Stimulated activated CD8-positive, alpha-beta memory T cell treated with anti-CD3 and anti-CD28 coated beads, Interleukin-15, amount 100 ng/mL, for 4 hours (primary cell): ENCODE data around the gene C2CD4D.
"Not testable (repeated sequence)": the region's sequence is repeated elsewhere in the genome, so short reads cannot be mapped to it uniquely, and the experiment has no call there.

Experiments used
- DNase-seq, 2 donors: peaks; one replicate each; pipeline ENCODE4 v3.0.0-alpha.2; 2020; ENCODE audit warnings: low read depth in 2 of 2

Gene C2CD4D

DNA sequence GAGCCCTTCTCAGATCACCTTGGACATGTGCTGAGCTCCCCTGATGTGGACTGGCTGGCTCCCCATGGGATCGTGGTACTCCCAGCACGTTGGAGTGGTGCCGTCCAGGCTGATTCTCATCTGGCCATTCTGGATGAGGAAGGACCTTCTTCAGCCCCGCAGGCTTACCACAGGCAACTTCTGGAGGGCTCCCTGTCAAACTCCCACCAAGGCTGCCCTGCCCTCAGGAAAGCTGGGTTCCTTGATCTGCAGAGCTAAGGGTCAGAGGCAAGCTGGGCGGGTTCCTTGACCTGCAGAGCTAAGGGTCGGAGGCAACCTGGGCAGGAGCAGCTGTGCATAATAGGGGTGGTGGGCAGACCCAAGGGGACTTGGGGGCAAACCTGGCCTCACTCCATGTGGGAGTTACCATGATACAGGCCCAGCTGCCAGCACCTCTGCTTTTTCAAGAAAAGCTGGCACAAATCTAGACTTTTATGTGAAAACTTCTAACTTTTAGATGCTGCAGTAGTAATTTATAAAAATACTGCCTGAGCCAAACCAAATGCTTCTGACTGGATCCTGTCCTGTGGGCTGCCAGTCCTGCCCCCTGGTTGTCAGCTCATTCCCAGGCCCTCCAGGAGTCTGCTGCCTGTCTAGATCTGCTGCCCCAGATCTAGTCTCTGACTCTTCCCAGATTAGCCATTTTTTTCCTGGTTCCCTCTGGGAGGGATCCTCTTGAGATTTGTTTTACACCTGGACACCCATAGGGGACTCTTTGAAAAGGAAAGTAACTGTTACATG lies 19.5 kb upstream of the C2CD4D start:
- no peak for DNase-seq

DNA sequence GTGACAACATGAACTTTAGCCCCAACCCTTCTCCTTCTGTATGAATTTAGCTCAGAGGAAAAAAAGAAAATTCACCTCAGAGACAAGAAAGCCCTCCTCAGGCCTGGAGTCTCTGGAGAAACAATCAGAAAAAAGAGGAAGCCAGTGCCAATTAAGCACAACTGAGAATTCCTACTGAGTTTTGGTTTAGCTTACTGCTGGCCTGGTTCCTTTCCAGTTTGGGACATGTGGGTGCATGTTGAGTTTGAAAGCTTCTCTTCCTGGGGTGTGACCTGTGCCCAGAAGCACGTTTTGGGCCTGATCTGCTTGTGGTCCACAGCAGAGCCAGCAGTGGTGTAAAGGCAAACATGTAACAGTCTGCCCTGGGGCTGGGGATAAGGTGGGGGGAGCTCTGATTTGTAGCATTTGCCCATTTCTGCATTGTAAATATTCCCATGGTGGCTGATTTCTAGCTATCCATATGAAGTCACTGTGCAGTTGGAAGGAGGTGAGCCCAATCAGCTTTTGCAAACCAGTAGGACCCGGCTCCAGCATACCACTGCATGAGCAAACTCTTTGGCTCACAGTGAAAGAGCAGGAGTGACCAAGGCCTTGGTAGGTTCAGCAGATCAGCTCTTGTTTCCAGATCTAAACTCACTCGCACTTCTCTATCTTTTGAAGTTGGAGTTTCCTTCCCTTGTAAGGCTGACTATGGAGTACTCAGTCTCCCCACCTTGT lies 18.6 kb upstream of the C2CD4D start:
- DNase-seq, result no peak

DNA sequence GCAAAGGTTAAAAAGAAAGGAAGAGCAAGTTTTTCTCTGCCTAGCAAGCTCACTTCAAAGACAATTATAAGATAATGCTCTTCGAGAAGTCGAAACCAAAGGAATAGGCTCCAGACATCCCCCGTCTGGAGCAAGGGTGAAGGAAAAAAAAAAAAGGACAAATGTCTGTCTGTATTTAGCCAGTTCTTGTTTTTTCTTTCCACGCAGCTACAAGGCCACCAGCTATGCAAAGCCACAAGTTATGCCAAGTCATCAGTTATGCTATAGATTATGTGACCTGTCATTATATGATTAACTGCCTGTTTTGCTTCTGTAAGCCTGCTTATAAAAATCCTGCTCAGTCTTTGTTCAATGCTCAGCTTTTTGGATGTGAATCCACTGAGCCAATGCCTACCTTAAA lies 16.3 kb upstream of the C2CD4D start:
- DNase-seq, result no peak

DNA sequence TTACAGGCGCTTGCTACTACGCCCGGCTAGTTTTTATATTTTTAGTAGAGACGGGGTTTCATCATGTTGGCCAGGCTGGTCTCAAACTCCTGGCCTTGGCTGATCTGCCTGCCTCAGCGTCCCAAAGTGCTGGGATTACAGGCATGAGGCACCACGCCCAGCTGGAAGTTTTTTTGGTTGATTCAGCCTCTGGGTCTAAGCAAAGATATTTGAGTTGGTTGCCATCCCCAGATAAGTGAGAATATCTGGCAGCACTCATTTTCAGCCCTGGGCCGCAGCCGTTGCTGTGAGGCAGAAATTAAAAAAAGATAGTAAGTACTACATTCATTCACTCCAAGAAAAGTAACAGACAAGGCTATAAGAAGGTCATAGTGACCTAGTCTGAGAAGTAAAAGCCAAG lies 15.9 kb upstream of the C2CD4D start:
- not testable (repeated sequence) for DNase-seq

DNA sequence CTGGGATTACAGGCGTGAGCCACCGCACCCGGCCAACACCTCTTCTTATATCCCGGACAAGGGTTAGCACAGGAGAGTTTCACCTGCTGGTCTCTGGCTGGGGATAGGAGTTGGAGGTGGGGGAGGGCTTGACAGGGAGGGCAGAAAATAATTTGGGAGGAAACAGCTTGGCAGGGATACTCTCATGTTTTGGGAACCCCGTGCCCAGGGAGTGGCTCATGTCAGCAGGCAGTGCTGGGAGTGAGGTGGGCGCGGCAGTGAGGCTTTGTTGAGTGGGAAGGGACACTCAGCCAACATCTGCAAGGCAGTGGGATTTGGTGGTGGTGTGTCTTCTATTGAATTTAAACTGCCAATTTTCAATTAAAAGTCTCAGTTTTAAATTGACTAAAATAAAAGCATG lies 15.0 kb upstream of the C2CD4D start:
- DNase-seq, result no peak

DNA sequence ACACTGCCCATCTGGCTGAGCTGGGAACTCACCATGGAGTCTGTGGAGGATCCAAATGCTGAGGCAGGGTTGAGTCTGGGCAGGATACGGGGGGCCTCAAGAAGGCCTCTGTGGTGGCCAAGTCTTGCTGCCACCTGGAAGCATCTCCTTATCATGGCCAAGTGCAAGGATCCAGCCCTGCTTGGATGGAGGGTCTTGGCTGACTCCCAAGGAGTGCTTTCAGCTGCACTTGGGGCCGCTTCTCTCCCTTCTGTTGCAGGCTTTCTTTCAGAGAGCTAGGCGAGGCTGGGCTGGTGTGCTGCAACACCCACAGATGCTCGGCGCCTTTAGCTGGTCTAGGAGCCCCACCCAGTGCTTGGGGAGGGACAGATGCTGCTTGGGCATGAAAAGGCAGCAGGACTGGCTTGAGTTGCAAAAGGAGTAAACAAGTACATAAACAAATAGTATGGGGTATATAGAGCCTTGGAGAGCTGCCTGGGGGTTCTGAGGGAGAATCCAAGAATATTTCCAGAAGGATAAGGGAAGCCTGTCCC lies 13.9 kb upstream of the C2CD4D start, which contains the start of gene THEM5:
Gene THEM5, minus strand, starts transcription at position 302 of the 533 bp plus-strand sequence. Its CDS starts 147 bp downstream, at position 155.
- DNase-seq, result no peak

DNA sequence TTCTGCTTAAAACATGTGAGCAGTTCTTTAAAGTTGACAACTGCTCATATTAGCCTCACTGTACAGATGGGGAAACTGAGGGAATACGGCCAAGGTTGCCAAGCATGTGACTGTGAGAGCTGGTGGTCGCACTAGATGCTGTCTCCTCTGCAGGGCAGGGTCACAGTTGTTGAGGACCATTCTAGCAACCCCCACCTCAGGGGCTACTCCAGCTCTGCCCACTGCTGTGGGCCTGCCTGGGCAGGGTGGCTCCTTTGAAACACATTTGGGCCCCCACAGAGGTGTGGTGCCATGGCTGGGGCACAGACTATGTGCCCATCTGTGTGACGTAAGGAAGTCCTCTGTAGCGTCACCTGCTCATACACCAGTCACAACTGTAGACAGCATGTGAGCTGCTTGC lies 13.1 kb upstream of the C2CD4D start:
- DNase-seq, result no peak

DNA sequence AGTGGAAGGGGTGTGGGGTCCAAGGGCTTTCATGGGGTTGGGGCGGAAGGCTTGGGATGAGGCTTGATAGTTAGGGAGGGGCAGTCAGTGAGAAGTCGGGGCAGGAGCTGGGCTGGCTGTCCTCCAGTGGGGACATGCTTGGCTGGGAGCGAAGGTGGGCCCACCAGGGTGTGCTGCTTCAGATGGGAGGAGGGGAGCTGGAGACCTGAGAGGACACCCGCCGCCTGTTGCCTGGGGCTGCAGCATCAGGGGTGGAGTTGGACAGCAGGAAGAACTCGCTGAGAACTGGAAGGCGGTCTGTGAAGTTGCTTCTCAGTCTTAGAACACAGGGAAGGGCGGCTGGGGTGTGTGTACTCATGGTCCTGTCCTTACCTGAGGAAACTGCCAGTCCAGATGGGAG lies 12.3 kb upstream of the C2CD4D start:
- DNase-seq, result no peak

DNA sequence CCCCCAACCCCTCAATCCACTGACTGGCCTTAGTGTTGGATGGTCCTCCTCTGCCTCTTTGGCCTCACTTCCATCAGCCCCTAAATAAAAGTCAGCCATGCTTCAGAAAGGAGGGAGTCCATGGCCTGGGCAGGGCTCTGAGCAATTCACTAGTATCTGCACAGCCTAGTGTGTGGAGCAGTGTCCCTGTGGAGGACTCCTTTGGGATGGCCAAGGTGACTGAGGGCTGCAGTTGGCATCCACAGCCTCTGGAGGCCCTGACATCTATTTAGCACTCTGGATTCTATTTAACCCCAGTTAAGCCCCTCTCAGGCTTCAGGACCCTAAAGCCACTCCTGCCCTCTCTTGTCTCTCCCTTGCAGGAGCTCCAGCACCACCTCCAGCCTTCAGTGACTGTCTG lies 10.3 kb upstream of the C2CD4D start:
- DNase-seq, result no peak

DNA sequence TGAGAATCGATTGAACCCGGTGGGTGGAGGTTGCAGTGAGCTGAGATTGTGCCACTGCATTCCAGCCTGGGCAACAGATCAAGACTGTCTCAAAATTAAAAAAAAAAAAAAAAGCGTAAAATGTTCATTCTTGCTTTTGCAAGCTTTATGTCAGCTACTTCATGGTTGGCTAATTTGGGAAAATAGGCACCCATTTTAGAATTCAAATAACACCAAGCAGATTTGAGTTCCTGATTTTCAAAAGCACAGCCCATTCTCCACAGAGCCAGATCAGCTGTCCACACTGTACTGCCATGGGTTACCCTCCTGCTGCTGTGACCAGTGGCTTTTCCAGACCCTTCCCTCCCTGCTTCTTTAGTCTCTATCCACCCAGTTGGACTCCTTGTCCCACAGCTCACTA lies 9.5 kb upstream of the C2CD4D start:
- no peak for DNase-seq

DNA sequence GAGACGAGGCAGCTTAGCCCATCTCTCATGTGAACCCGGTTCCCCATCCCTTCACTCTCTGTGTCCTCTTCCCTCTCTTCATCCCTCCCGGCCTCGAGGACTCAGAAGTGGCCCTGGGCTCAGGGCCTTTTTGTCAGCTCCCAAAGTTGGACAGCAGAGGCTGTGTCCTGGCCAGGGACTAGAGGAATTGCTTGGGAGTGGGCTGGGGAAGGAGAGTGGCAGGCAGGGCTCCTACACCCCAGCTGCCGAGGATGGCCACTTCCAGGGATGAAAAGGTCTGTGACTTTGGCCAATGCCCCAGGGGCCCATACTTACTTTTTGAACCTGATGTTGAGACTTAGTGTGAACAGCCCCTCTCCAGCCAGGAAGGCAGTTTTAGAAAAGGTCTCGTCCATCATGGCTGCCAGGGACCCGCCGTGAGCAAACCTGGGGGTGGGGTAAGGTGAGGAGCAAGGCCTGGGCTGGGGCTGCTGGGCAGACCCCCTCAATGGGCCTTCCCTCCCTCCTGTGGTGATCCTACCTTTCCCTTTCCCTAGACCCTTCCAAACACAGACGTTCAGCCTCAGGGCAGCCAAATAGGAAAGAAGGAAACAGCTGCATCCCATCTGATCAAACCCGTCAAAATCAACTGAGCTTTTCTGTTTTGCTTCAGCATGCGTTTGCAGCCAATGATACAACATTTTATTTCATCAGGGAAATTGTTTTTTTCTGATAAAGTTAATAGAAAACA lies 8.4 kb upstream of the C2CD4D start:
- no peak for DNase-seq

DNA sequence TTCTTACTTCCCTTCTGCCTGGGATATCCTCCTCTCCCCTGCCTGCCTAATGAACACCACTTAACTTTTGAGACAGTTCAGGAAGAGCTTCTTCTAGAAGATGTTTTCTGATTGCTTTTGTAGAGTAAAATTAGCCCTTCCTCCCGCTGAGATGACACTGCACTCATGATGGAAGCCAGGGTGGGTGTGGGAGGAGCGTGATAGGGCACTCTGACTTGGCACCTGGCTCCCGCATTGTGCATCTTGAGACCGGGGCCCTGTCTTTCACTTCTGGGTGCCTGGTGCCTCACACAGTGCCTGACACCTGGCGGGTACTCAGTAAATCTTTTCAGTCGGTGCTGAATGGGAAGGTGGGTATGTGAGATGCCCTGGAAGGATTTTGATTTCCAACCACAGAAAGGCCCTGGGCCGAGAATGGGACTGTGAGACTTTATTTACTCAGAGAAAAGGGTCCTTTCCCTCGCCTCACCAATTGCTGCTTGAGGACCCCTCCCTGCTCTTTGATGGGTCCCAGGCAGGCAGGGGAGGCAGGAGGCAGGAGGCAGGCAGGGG lies 7.1 kb upstream of the C2CD4D start:
- DNase-seq, result no peak

DNA sequence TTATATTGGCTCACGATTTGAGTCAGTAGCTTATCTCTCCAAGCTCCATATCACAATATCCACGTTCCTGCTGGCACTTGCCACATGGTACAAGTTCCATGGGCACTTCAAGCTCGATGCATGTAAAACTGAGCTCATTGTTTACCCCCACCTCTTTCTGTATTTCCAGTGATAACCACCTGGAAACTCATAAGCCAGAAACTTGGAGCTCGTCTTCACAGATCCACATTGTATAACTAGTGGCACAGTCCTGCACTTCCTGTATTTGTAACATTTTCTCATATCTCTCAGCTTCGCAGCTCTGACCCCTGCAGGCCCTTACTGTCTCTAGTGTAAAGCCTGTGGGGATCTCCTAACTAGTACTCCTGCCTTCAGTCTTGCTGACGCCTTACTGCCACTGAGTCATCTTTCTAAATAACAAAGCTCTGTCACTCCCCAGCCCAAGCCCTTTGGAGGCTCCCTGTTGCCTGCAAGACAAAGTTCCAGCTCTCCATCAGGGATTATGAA lies 6.5 kb upstream of the C2CD4D start:
- no peak for DNase-seq

DNA sequence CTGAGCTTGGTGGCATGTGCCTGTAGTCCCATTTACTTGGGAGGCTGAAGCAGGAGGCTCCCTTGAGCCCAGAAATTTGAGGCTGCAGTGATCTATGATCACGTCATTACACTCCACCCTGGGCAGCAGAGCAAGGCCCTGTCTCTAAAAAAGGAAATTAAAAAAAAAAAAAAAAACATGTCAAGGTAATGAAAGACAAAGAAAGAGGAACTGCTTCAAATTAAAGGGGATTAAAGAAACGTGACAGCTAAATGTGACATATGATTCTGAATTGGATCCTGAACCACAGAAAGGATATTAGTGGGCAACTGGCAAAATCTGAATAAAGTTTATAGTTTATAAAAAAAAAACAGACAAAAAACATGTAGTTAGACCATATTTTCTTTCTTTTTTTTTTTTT lies 3.8 kb upstream of the C2CD4D start:
- no peak for DNase-seq

DNA sequence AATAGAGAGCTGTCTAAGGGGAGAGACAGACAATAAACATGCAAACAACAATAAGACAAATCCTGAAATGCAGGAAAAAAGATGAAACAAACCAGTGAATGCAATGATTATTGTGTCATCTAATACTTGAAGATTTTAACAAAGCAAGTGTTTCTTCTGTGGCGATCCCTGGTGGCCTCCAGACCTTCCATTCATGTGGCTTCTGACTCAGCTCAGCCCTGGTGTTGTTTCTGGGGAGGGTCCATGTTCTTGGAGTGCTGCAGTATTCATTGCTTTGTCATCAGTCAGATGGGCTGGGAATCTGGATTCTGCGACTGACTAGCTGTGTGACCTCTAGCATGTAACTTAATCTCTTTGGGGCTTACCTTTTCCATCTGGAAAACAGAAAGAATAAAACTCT lies 1.5 kb upstream of the C2CD4D start:
- DNase-seq, result no peak

DNA sequence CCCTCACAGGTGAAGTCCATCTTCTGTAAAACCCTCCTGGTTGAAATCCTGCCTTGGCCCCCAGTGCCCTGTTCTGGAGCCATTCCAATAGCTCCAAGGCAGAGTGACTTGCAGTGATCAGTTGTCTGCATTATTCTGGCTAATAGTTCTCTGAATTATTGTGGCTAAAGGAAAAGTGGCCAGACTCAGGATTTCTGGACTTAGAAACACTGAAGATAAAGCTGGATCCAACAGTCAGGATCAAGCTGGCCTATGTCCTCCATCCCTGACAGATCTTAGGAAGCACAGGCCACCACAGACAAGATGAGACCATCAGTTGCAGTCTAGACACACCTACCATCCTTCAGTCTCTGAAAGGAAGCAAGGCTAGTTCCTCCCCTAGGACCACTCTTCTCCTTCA lies 801 bp upstream of the C2CD4D start:
- DNase-seq, result no peak

DNA sequence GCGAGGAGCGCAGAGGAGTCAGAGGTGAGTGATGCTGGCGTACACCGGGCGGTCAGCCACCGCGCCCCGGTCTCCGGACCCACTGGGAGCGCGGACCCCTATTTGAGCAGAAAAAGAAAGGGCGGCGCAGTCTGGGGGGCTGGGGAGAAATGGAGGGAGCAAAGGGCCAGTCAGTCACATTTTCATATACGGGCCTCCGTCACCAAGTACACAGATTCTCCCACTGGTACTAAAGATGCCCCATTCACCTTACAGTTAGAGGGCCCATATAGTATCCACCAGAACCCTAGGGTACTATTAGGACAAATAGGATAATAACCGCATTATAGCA lies 573 bp downstream of the C2CD4D start:
- DNase-seq, result no peak

DNA sequence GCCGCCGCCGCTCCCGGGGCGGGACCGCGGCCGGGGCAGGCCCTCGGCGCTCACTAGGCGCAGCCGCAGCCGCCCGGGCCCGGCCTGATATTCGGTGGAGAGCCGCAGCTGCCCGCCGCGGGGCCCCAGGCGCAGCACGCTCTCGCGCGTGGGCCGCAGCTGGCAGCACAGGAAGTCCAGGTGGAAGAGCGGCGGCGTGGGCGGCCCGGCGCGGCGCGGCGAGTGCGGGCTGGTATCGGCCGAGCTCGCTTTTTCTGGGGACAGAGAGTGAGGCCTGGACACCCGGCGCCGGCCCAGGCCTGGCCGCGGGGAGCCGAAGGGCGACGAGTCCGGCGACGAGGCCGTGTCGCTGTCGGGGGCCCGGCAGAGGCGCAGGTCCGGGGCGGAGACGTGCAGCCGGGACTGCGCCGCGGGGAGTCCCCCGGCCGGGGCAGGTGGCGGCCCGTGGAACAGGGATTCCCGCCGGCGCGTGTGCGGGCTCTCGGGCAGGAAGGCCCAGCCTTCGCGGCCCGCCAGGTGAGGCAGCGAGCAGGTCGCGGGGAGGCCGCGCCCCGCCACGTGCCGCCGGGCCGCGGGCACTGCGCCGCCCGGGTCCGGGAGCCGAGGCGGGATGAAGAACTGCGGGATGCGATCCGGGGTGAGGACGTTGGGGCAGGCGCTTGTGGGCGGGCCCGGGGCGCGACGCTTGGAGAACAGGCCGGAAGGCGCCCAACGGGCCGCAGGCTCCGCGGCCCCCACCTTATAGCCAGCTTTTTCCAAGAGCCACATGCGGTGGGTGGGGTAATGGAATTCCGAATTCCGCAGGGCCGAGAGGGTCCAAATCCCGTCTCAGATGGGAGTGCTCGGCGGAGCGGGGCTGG lies 1.2 kb downstream of the C2CD4D start:
- DNase-seq, result no peak

DNA sequence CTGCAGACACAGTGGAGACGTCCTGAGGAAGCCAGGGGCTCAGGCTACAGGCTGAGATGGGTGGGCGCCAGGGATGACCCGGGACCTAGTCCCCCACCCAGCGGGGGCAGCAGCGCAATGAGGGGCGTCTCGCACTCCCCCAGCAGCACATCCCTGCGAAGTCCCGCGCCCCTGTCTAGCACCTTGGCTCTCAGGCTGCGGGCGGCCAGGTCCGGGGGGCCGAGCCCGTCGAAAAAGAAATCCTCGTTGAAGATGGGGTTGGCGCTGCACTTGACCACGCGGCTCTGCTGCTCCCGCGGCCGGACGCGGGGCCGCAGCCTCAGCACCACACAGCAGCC lies 1.8 kb downstream of the C2CD4D start:
- no peak for DNase-seq

DNA sequence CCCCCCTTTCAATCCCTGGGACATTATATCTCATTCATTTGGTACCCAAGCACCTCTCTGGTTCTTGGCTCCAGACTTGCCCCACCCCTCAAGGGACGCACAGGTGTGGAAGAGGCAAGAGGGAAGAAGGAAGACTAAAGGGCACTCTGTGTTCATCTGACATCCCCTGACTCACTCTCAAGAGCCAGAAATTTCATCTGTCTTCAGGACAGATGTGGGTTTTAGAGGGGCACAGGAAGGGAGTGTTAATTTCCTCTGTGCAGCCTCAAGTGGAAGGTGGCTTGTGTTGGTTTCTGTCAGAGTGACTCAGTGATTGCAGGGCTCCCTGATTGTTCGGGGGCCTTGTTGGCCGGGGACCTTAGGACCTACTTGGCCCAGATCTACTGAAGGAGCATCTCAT lies 2.4 kb downstream of the C2CD4D start:
- DNase-seq, result no peak

DNA sequence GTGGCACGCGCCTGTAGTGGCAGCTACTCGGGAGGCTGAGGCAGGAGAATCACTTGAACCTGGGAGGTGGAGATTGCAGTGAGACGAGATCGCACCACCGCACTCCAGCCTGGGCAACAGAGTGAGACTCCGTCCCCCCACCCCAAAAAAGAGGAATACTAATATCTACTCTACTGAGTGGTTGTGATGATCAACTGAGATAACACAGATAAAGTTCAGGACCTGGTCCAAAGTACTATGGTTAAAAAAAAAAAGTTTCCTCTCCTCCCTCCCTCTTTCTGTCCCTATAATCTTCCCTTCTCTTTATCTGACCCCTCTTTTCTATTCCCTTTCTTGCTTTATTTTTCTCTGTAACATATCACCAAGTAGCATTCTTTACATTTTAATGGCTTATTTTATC lies 4.0 kb downstream of the C2CD4D start:
- no peak for DNase-seq
